Measurements from ENCODE around the gene DDX1.

DDX1 gene

DNA sequence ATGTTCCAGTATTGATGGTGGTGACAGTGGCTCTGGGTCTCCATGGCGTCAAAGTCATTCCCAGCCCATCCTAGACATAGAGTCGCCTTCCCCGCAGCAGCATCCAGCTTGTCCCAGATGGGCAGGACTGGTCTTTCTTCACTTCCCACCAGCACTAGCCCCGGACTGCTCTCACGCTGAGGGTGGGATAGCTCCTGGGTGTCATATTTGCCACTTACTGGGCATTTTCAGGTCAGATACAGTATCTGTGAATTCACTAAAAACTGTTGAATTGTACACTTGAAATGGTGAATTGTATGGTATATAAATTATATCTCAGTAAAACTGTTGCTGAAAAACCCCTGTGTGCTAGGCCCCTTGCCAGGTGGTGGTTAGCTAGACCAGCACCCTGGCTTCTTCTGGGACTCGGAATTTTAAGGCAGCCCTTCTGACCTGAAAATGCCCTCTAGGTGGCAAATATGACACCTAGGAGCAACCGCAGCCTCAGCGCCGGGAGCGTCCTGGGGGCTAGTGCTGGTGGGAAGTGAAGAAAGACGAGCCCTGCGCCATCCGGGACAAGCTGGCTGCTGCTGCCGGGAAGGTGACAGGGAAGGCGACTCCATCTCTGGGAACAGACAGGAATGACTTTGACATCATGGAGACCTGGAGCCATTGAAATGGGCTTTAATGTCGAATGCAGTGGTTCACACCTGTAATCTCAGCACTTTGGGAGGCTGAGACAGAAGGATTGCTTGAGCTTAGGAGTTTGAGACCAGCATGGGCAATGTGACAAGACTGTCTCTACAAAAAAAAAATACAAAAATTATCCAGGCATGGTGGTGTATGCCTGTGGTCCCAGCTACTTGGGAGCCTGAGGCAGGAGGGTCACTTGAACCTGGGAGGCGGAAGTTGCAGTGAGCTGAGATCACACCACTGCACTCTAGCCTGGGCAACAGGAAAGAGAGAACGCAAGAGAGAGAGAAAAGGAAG, 56.2 kb downstream of the DDX1 start:
- DNase-seq (ENCODE audit: low read depth): no peak
- H3K4me3 ChIP-seq (ENCODE audit: low read depth, low read length): no peak overlapping the region
- TF ChIP-seq MYC (IDR thresholded peaks at IDR 0.05; ENCODE audit: low read depth, low read length) (no peak), POLR2A (IDR thresholded peaks at IDR 0.05; ENCODE audit: extremely low read depth, insufficient read length) (no peak), MAX (IDR thresholded peaks at IDR 0.05; ENCODE audit: low read depth, low read length) (no peak), CTCF (IDR thresholded peaks at IDR 0.05; ENCODE audit: low read depth, low read length) (no peak)

GRCh38 chr2:15648593-15649525, 57.2 kb downstream of the DDX1 start:
- no peak for DNase-seq (ENCODE audit: low read depth)
- TF ChIP-seq POLR2A (IDR thresholded peaks at IDR 0.05; ENCODE audit: extremely low read depth, insufficient read length): no peak
- no peak for TF ChIP-seq MAX (IDR thresholded peaks at IDR 0.05; ENCODE audit: low read depth, low read length)
- TF ChIP-seq CTCF (IDR thresholded peaks at IDR 0.05; ENCODE audit: low read depth, low read length): no peak
- no peak for TF ChIP-seq MYC (IDR thresholded peaks at IDR 0.05; ENCODE audit: low read depth, low read length)
- no peak overlapping the region for H3K4me3 ChIP-seq (ENCODE audit: low read depth, low read length)

DNA sequence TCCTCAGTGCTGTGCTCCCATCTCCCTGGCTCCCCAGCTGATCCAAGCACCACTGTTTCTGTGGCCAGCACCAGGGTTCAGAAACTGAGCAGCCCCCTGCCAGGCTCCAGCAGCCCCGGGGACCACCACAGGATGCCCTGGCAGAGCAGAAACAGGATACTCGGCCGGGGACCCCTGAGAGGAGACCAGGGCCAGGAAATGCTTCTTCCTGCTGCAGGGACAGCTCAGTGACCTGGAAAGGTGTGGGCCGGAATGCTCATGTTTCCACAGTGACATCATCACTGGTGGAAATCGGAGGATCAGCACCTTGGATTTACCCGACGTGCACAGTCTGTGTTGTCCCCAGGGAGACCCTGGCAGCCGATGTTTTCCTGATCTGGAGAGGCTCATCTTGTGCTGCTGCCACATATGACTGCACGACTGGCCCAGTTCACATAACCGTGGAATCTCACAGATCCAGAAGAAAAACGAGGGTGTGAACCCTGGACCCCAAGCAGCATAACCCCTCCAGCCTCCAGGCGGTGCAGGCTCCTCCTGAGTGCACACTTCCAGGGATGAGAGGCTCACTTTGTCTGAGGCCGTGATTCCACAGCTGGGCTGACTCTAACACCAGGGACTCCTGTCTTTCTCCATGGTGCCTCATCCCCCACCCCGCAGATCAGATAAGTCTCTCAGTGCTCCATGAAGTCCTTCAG, 58.0 kb downstream of the DDX1 start:
- TF ChIP-seq MYC (IDR thresholded peaks at IDR 0.05; ENCODE audit: low read depth, low read length) (no peak), POLR2A (IDR thresholded peaks at IDR 0.05; ENCODE audit: extremely low read depth, insufficient read length) (no peak)
- H3K4me3 ChIP-seq (ENCODE audit: low read depth, low read length): no peak overlapping the region
- no peak for DNase-seq (ENCODE audit: low read depth)

- no peak for TF ChIP-seq POLR2A (IDR thresholded peaks at IDR 0.05; ENCODE audit: extremely low read depth, insufficient read length)
- TF ChIP-seq MAX (IDR thresholded peaks at IDR 0.05; ENCODE audit: low read depth, low read length): no peak
- no peak for TF ChIP-seq CTCF (IDR thresholded peaks at IDR 0.05; ENCODE audit: low read depth, low read length)
- TF ChIP-seq MYC (IDR thresholded peaks at IDR 0.05; ENCODE audit: low read depth, low read length): no peak
- no peak for DNase-seq (ENCODE audit: low read depth)
- no peak overlapping the region for H3K4me3 ChIP-seq (ENCODE audit: low read depth, low read length)
Measured at GRCh38 chr2:15650616-15651366, 59.1 kb downstream of the DDX1 start.

DNA sequence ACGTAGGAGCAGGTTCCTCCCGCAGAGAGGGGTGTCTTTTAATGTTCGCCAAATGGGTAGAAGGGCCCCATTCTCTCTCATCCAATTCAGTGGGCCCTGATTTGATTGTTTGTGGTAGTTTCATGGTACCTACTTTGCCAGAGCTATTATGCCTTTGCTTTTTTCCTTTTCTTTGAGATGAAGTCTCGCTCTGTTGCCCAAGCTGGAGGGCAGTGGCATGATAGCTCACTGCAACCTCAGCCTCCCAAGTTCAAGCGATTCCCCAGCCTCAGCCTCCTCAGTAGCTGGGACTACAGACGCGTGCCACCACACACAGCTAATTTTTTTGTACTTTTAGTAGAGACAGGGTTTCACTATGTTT, 59.7 kb downstream of the DDX1 start:
- H3K4me3 ChIP-seq (ENCODE audit: low read depth, low read length): no peak overlapping the region
- DNase-seq (ENCODE audit: low read depth): no peak
- no peak for TF ChIP-seq POLR2A (IDR thresholded peaks at IDR 0.05; ENCODE audit: extremely low read depth, insufficient read length)

GRCh38 chr2:15652252-15652651, 60.6 kb downstream of the DDX1 start:
- no peak for DNase-seq (ENCODE audit: low read depth)
- TF ChIP-seq CTCF (IDR thresholded peaks at IDR 0.05; ENCODE audit: low read depth, low read length): no peak
- TF ChIP-seq MAX (IDR thresholded peaks at IDR 0.05; ENCODE audit: low read depth, low read length): no peak
- TF ChIP-seq POLR2A (IDR thresholded peaks at IDR 0.05; ENCODE audit: extremely low read depth, insufficient read length): no peak
- TF ChIP-seq MYC (IDR thresholded peaks at IDR 0.05; ENCODE audit: low read depth, low read length): no peak
- no peak overlapping the region for H3K4me3 ChIP-seq (ENCODE audit: low read depth, low read length)
